Stimulated activated CD8-positive, alpha-beta memory T cell treated with anti-CD3 and anti-CD28 coated beads, Interleukin-15, amount 100 ng/mL, for 48 hours (primary cell): ENCODE results near the gene CNNM4.
A peak's percentile ranks its signal among the peaks of the same experiment; 100 is the strongest.

Experiments
- DNase-seq, 2 donors: peaks; one replicate each; pipeline ENCODE4 v3.0.0-alpha.2; 2020; ENCODE audit warnings: low read depth in 2 of 2

The CNNM4 gene

DNA sequence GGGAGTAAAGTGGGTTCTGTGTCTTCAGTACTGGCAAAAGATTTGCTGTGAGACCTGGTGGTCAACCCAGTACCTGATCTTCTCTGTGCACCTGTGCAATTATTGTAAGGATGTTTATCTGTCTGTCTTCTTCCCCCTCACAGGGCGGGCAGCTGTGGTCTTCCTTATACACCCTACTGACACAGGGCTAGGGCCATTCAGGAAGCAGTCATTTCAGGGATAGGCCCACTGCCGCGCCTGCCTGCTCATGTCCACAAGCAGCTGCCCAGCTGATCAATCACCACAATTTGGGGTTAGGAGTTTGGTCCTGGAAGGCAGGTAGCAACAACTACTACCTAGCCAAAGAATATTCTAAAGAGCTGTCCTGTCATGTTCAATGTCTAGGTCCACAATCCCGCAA is 1.2 kb upstream of the CNNM4 start:
- DNase-seq: no peak

DNA sequence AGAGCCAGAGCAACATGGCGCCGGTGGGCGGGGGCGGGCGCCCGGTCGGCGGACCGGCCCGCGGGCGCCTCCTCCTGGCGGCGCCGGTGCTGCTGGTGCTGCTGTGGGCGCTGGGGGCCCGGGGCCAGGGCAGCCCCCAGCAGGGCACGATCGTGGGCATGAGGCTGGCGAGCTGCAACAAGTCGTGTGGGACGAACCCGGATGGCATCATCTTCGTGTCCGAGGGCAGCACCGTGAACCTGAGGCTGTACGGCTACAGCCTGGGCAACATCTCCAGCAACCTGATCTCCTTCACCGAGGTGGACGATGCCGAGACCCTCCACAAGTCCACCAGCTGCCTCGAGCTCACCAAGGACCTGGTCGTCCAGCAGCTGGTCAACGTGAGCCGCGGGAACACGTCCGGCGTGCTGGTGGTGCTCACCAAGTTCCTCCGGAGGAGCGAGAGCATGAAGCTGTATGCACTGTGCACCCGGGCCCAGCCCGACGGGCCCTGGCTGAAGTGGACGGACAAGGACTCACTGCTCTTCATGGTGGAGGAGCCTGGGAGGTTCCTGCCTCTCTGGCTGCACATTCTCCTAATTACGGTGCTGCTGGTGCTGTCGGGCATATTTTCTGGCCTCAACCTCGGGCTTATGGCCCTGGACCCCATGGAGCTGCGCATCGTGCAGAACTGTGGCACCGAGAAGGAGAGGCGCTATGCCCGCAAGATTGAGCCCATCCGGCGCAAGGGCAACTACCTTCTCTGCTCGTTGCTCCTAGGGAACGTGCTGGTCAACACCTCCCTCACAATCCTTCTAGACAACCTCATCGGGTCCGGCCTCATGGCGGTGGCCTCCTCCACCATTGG is 507 bp downstream of the CNNM4 start:
- no peak for DNase-seq

DNA sequence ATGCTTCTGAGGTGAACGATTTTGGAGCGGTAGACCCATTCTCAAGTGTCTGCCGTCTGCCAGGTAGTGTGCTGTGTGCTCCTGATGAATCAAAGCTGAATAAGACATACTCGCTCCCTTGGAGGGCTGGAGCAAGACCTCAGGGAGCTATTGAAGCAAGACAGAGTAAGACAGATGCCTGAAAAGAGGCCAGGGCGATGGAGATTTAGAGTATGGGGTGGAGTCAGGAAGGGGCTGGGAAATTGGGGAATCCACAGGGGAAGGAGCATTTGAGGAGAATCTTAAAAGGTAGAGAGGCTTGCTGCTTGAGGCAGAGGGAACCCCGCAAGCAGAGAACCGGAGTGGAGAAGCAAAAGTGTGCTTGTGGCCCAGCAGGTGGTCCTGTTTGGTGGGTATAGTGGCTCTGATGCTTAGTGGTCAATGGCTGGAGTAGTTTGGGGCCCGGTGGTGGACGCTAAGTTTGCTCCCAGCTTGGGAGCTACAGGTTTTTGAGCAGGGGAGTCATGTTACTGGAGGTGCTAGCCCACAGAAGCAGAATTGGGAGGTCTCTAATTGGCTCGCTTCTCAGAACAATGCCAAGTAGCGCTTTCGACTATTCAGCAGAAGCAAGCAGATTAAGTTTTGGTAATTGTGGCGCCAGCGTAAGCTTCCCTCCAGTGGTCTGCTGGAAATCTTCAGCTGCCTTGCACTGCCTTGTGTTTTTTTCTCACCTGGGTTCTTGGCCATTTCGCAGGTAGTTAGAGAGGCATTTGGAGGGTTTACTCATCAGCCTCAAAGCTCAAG is 2.0 kb downstream of the CNNM4 start:
- DNase-seq: no peak

DNA sequence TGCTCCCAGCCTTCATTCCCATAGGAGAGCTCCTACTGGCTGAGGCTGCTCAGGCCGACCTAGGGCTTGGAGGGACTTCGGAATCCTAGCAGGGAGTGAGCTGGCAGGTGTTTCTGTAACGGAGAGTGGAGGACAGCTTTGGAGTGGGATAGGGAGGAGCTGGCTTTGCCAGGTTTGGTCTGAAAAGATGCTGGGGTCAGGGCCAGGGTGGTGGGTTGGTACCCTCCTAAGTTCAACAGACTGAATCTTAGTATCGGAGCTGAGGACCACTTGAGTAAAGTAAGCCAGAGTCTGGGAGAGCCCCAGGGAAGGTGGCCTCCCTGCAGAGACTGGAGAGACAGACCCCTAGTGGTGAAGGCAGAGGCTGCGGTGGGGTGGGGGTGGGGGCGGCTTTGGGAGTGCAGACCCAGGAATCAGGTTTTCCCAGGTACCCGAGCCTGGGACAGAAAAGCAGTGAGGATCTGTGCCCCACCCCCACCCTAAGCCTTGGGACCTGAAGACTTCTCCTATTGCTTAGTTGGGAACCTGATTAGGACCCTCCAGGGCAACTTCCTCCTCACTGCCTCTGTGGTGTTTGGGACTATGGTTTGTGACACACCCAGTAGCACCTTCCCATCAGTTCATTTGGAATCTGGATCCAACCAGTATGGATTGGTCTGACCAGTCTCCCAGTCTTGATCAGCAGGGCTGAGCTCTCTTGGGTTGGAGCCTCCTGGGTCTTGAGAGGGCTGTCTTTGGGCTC is 3.0 kb downstream of the CNNM4 start:
- no peak for DNase-seq

DNA sequence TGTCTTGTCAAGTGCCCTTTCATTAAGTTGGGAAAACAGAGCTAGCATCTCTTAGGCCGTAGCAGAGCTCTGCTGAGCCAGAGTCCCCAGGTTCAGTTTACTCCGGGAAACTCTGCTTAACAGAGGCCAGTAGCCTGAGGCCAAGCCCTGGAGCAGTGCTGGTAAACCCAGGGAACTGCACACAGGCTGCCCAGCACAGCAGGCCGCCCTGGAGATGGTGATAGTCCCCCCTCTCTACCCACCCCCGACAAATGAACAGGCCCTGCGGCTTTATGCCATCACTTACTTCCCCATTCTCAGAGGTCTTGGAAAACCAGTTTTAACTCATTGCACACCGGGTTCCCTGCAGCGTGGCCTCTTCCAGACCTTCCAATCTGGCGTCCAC is 3.5 kb downstream of the CNNM4 start:
- no peak for DNase-seq

DNA sequence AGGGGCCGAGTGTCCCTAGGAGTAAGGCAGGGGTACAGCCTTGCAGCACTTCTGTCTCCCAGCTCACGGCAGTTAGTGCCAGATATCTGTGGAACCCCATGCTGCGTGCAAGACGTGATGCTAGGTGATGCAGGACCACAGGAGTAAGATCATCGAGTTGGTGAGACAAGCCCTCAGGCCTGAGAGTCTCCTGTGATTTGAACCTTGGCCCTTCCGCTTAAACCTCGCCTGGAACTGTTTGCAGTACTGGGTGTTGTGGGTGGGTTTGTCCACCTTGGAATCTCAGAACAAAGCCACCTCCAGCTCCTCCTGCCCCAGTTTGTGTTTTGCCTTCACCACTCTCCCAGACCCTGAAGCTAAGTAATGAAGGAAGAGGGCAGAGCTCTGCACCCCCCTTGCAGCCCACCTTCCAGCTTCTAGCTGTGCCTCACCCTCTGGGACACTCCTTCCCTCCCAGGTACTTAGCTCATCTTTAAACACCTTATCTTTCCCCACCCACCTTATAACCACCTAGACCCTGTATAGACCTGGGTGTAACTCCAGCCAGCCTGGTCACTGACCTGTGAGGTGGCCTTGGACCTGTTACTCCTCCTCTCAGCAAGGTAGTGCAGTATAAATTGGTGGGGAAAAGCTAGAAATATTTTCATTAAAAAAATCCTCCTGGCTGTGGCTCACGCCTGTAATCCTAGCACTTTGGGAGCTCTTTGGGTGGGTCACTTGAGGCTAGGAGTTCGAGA is 6.6 kb downstream of the CNNM4 start:
- DNase-seq: no peak

DNA sequence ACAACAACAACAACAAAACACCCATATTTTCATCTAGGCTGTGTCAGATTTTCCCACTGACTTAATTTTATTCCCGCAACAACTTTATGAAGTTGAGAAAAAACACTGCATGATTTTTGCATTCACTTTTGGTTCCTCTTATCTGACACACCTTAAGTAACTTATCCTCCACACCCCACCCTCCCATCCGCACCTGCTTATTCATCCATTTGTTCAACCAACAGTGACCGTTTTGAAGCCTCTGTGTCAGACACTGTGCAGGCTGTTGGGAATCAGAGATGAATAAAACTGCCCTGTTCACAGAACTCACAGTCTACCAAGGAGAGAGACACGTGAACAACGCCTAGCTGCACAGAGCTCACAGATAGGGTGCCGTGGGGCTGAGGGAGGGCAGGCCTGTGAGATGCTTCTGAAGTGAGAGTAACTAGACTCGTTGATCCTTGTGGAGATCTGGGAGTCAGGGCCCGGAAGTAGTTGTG is 7.4 kb downstream of the CNNM4 start:
- no peak for DNase-seq

DNA sequence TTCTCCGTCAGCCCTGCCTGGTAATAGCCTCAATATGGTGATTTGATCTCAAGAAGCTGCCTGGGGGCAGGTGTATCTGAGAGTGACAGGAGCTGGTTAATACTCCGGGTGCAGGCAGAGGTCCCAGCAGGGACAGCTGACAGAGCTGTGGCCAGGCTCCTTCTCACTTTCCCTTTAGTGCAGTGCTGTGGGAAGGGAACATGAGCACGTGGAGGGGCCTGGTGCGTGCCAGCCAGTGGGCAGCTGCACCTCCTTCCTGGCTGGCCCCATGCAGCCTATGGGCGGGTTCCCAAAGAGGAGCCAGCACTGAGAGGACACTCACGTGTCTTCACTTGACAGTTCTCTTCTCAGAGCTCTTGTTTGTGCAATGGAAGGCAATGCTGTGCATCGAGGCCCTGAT is 9.1 kb downstream of the CNNM4 start:
- DNase-seq: no peak

DNA sequence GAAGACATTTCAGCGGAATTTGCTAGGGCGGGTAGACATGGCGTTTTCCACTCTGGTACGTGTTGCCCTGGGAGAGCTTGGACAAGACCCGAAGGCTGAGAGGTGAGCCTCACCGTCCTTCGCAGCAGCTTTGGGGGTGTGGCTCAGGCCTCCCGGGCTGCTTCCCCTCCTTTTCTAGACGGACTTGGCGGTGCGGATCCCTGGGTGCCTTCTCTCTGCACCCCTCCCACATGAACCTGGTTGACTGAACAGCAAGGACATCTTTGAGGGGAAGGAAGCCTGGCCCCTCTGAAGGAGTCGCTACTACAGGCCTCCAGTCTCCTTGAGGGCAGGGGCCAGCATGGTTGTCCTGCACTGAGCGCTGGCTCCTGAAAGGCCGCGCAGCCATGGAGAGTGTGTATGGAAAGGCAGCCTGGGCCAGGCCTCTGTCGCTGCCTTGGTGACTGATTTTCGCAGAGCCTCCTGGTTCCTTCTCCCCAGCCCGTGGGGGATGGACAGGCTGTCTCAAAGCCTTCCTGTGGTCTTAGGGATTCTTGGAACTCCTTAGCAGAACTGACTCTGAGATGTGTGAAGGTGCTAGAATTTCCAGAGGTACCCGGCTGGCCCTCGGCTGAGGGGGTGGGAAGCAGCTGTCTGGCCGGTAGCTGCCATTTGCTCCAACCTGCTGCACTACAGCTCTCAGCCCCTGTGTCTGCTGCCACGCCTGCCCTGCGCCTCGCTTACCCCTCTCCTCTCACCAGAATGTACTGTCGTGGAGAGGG is 9.9 kb downstream of the CNNM4 start:
- no peak for DNase-seq

DNA sequence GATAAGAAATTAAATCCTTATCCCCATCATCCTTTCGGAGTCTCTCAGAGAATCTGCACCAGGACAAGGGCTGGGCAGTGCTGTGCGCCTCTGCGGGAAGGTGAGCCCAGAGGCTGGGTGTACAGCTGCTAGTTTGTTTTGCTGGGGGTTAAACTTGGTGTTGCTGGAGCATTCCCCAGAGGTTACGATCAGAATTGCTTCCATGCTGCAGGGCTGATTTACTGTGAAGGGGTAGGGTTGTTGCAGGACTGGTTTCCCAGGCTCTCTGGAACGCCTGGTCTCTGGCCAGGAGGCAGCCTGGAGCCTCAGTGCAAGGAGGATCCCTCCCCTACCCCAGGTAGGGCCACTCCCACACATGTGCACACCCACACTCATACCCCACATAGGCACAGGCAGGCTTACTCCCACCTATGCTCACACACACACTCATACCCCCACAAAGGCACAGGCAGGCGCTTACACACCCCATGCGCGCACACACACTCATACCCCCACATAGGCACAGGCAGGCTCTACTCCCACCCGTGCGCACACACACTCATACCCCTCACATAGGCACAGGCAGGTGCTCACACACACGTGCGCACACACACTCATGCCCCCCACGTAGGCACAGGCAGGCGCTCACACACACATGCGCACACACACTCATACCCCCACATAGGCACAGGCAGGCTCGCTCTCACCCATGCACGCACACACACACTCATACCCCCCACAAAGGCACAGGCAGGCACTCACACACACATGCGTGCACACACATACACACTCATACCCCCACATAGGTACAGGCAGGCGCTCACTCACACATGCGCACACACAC is 11.3 kb downstream of the CNNM4 start:
- DNase-seq: no peak

DNA sequence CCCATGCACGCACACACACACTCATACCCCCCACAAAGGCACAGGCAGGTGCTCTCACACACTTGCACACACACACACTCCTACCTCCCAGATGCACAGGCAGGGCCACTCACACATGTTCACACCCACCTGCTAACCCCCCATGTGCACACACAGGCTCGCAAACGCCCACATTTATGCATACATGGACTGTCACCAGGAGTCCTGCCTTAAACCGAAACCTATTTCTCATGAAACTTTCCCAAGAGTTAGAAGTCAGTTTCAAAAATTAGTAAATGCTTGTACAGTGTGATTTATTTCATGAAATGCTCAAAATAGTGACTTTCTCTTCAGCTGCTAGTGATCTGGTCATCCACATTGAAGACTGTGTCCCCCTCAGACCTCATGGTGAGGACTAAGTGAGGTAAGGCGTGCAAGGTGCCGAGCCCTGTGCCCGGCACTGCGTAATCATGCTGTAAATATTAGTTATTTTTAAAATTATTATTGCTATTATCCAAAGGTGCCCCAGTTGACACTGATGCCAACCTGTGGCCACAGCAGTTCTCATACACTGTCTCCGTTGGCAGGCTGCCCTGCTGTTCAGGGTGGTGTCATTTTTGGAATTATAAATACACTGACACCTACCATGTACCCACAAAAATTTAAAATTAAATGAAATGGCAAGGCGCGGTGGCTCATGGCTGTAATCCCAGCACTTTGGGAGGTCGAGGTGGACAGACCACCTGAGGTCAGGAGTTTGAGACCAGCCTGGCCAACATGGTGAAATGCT is 12.4 kb downstream of the CNNM4 start:
- peak in 1 of 2 donors; percentile 20 for DNase-seq

DNA sequence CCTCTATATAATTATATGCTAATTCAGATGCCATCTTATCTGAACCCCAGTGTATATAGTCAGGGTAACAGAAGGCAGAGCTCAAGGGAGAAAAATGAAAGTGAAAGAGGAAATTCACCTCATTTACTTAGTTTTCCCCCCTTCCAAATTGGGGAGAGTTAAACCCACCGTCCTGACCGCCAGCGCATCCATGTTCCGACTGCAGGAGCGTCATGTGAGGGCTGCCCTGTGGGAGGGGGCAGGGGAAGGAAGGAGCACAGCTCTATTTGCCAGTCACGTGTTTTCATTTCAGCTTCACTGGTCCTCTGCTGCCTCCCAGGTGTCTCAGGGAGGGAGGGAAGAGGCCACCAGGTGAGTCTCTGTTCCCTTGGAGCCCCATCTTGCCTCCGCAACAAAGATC is 13.2 kb downstream of the CNNM4 start:
- DNase-seq: no peak

DNA sequence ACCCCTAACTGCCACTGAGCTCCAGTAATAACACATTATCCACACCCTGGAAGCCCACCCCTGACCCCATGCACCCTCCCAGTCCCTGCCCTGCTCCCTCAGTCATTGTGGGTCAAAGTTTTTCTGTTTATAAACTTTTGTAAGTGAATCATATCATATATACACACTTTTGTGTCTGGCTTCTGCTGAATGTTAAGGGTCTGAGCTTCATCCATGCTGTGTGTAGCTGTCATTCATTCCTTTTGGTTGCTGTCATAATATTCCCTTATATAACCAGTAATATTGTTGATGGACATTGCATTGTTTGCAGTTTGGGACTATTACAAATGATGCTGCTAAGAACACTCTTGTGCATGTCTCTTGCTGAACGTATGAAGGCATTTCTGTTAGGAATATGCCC is 14.5 kb downstream of the CNNM4 start:
- no peak for DNase-seq

DNA sequence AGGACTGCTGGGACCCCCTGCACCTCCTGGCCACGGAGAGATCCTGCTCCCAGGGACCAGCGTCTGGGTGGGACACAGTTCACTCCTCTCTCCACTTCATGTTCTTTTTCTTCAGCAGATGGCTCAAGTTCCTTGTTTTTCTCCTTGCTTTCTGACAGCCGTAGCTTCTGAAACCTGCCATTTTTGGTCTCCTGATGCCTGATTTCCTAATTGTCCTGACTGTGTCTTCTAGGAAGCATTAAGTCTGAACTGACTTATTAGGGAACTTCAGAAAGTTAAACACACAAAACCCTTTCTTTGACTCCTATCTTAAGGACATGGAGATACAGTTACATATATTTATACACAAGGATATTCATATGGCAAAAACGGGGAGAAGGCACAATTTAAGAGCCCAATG is 22.7 kb downstream of the CNNM4 start:
- no peak for DNase-seq

DNA sequence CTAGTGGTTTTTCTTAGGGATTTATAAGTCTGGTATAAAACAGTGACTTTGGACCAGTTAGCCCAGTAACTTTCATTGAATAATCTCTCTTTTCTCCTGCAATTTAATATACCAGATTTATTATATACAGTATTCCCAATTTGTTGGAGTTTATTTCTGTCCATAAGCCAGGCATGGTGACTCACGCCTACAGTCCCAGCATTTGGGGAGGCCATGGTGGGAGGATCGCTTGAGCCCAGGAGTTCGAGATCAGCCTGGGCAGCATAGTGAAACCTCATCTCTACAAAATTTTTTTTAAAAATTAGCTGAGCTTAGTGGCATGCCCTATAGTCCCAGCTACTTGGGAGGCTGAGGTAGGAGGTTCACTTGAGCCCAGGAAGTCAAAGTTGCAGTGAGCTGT is 26.7 kb downstream of the CNNM4 start:
- no peak for DNase-seq

DNA sequence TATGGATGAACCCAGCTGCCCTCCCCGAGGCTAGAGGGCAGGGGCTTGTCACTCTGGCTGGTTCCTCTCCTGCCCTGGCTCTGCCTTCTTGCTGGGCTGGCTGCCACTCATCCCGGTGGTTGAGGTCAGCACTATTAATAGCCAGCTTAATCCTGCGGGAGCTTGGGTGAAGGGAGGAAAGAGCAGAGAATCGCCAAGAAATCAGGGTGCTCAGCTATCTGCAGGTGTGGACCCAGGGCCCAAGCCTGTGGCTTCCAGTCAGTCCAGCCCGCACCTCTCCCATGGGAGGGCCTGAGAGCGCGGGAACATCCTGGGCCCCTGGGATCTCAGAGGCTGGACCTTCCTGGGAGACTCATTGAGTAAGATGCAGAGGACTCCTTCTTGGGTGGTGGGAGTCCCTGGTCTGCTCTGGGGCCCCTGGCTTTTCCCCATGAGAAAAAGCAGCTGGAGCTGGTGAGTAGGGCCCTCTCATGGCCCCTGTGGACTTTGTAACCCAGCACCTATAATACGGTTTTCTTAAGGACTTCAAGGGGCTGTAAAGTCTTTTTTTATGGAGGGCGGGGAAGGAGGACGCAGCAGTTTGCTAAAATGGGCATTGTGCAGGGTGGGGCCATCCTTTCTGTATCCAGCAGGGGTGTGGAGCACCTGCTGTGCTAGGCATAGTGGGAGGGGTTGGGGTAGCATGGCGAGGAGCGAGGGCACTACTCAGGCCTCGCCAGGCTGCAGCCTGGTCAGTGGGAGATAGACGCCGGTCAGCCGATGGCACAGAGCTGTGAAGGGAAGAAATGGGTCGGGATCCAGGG is 27.9 kb downstream of the CNNM4 start:
- no peak for DNase-seq

DNA sequence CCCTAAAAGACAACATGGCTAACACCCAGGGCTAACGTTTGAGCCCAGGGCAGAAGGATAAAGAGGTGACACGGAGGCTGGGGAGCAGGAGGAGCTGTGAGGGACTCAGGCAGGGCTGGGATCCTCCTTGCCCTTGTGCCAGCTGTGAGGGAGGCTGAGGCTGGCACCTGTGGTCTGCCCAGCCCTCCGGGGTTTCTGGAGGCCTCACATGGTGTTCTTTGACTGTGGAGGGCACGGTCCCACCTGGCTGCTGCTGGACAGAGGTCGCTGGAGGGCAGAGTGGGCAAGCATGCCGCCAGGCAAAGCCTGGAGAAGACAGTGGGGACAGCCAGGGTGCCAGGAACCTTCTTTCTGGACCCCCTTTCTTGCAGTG is 28.5 kb downstream of the CNNM4 start:
- no peak for DNase-seq
